ENCODE results near the gene BATF2. TPM values are rescaled to one million over a fixed set of nuclear protein-coding genes. Genes with fewer than 3 reads are reported as not detected.

BATF2 gene
- polyA plus RNA-seq, 5 donors = 3.3 to 4.3 (median 3.9) TPM

- peak; percentile 80 to 82 for DNase-seq
These were observed 25.1 kb downstream of the BATF2 start, which contains the start of gene MAJIN for GRCh38 chr11:64971421-64972233. Gene MAJIN, minus strand, starts transcription at chr11:64972108. Its CDS starts 12,703 bp downstream, at chr11:64959405.

- DNase-seq = no peak
These were observed 26.0 kb downstream of the BATF2 start for GRCh38 chr11:64970731-64971151.

GRCh38 chr11:64969209-64969608, 27.6 kb downstream of the BATF2 start:
- DNase-seq = no peak

- no peak for DNase-seq
These were observed 29.4 kb downstream of the BATF2 start for GRCh38 chr11:64967375-64967774.

GRCh38 chr11:64963072-64963631, 33.6 kb downstream of the BATF2 start:
- no peak for DNase-seq

- no peak for DNase-seq
These were observed 36.1 kb downstream of the BATF2 start for GRCh38 chr11:64960719-64961118.

- no peak for DNase-seq
These were observed 37.3 kb downstream of the BATF2 start for GRCh38 chr11:64959498-64959897.

- DNase-seq = no peak
These were observed 42.6 kb downstream of the BATF2 start for GRCh38 chr11:64954201-64954600.

- no peak for DNase-seq
These were observed 45.2 kb downstream of the BATF2 start for GRCh38 chr11:64951529-64951928.

- no peak for DNase-seq
These were observed 49.5 kb downstream of the BATF2 start for GRCh38 chr11:64947208-64947814.

Other genes with a start within 250 kb of the BATF2 start
- gene PYGM, start 237.0 kb downstream of the BATF2 start, polyA plus RNA-seq (ENCODE audit: insufficient read depth in 1 of 5, insufficient read length in 5 of 5, low replicate concordance in 1 of 5) = 10 to 100 TPM in 1 of 5 donors, 1 to 10 TPM in 4; 1.7 to 12.9 (median 2.7) TPM
- 100 to 1,000 TPM; 394 to 497 (median 409) TPM for gene SF1, start 218.4 kb downstream of the BATF2 start, polyA plus RNA-seq (ENCODE audit: insufficient read depth in 1 of 5, insufficient read length in 5 of 5, low replicate concordance in 1 of 5)
- 10 to 100 TPM; 31.6 to 46.6 (median 42.1) TPM for gene MAP4K2, start 193.8 kb downstream of the BATF2 start, polyA plus RNA-seq (ENCODE audit: insufficient read depth in 1 of 5, insufficient read length in 5 of 5, low replicate concordance in 1 of 5)
- 10 to 100 TPM; 30.3 to 48.5 (median 37.1) TPM for gene MEN1, start 186.4 kb downstream of the BATF2 start, polyA plus RNA-seq (ENCODE audit: insufficient read depth in 1 of 5, insufficient read length in 5 of 5, low replicate concordance in 1 of 5)
- 1 to 10 TPM; 5.6 to 10.0 (median 8.5) TPM for gene CDC42BPG, start 152.3 kb downstream of the BATF2 start, polyA plus RNA-seq (ENCODE audit: insufficient read depth in 1 of 5, insufficient read length in 5 of 5, low replicate concordance in 1 of 5)
- gene EHD1, start 118.3 kb downstream of the BATF2 start, polyA plus RNA-seq (ENCODE audit: insufficient read depth in 1 of 5, insufficient read length in 5 of 5, low replicate concordance in 1 of 5) = 10 to 100 TPM; 38.4 to 65.5 (median 49.2) TPM
- gene ATG2A, start 79.8 kb downstream of the BATF2 start, polyA plus RNA-seq (ENCODE audit: insufficient read depth in 1 of 5, insufficient read length in 5 of 5, low replicate concordance in 1 of 5) = 10 to 100 TPM; 10.3 to 25.1 (median 15.9) TPM
- 10 to 100 TPM; 10.4 to 18.2 (median 13.5) TPM for gene PPP2R5B, start 72.3 kb downstream of the BATF2 start, polyA plus RNA-seq (ENCODE audit: insufficient read depth in 1 of 5, insufficient read length in 5 of 5, low replicate concordance in 1 of 5)
- gene GPHA2, start 61.1 kb downstream of the BATF2 start, polyA plus RNA-seq (ENCODE audit: insufficient read depth in 1 of 5, insufficient read length in 5 of 5, low replicate concordance in 1 of 5) = under 1 TPM in 3 of 5 donors, not detected in 2; 0.15 to 0.27 (median 0.24) TPM
- not detected for gene MAJIN, start 24.9 kb downstream of the BATF2 start, polyA plus RNA-seq (ENCODE audit: insufficient read depth in 1 of 5, insufficient read length in 5 of 5, low replicate concordance in 1 of 5)
- gene ARL2, start 17.2 kb upstream of the BATF2 start, polyA plus RNA-seq (ENCODE audit: insufficient read depth in 1 of 5, insufficient read length in 5 of 5, low replicate concordance in 1 of 5) = 10 to 100 TPM; 39.1 to 77.6 (median 48.9) TPM
- 10 to 100 TPM; 19.8 to 29.3 (median 24.4) TPM for gene SNX15, start 30.5 kb upstream of the BATF2 start, polyA plus RNA-seq (ENCODE audit: insufficient read depth in 1 of 5, insufficient read length in 5 of 5, low replicate concordance in 1 of 5)
- gene SAC3D1, start 44.2 kb upstream of the BATF2 start, polyA plus RNA-seq (ENCODE audit: insufficient read depth in 1 of 5, insufficient read length in 5 of 5, low replicate concordance in 1 of 5) = 10 to 100 TPM in 3 of 5 donors, 1 to 10 TPM in 2; 8.9 to 16.8 (median 10.4) TPM
- gene NAALADL1, start 61.6 kb upstream of the BATF2 start, polyA plus RNA-seq (ENCODE audit: insufficient read depth in 1 of 5, insufficient read length in 5 of 5, low replicate concordance in 1 of 5) = 10 to 100 TPM; 12.0 to 21.2 (median 16.5) TPM
- gene CDCA5, start 87.1 kb upstream of the BATF2 start, polyA plus RNA-seq (ENCODE audit: insufficient read depth in 1 of 5, insufficient read length in 5 of 5, low replicate concordance in 1 of 5) = 10 to 100 TPM; 12.9 to 25.1 (median 17.9) TPM
- gene ZFPL1, start 87.3 kb upstream of the BATF2 start, polyA plus RNA-seq (ENCODE audit: insufficient read depth in 1 of 5, insufficient read length in 5 of 5, low replicate concordance in 1 of 5) = 10 to 100 TPM; 23.5 to 35.3 (median 29.7) TPM
- gene VPS51, start 99.2 kb upstream of the BATF2 start, polyA plus RNA-seq (ENCODE audit: insufficient read depth in 1 of 5, insufficient read length in 5 of 5, low replicate concordance in 1 of 5) = 100 to 1,000 TPM in 2 of 5 donors, 10 to 100 TPM in 3; 84.5 to 148 (median 99.6) TPM
- gene TM7SF2, start 114.9 kb upstream of the BATF2 start, polyA plus RNA-seq (ENCODE audit: insufficient read depth in 1 of 5, insufficient read length in 5 of 5, low replicate concordance in 1 of 5) = 10 to 100 TPM; 18.0 to 27.0 (median 20.6) TPM
- gene ZNHIT2, start 120.7 kb upstream of the BATF2 start, polyA plus RNA-seq (ENCODE audit: insufficient read depth in 1 of 5, insufficient read length in 5 of 5, low replicate concordance in 1 of 5) = 1 to 10 TPM; 3.7 to 9.9 (median 4.5) TPM
- gene FAU, start 125.2 kb upstream of the BATF2 start, polyA plus RNA-seq (ENCODE audit: insufficient read depth in 1 of 5, insufficient read length in 5 of 5, low replicate concordance in 1 of 5) = 1,000 to 10,000 TPM in 1 of 5 donors, 100 to 1,000 TPM in 4; 725 to 1,079 (median 855) TPM
- 10 to 100 TPM; 40.7 to 48.7 (median 43.5) TPM for gene MRPL49, start 125.3 kb upstream of the BATF2 start, polyA plus RNA-seq (ENCODE audit: insufficient read depth in 1 of 5, insufficient read length in 5 of 5, low replicate concordance in 1 of 5)
- 10 to 100 TPM; 39.1 to 50.0 (median 49.1) TPM for gene SYVN1, start 137.5 kb upstream of the BATF2 start, polyA plus RNA-seq (ENCODE audit: insufficient read depth in 1 of 5, insufficient read length in 5 of 5, low replicate concordance in 1 of 5)
- under 1 TPM in 1 of 5 donors, not detected in 4; 0.10 TPM for gene SPDYC, start 173.3 kb upstream of the BATF2 start, polyA plus RNA-seq (ENCODE audit: insufficient read depth in 1 of 5, insufficient read length in 5 of 5, low replicate concordance in 1 of 5)
- 100 to 1,000 TPM in 1 of 5 donors, 10 to 100 TPM in 4; 60.7 to 100 (median 86.2) TPM for gene CAPN1, start 185.0 kb upstream of the BATF2 start, polyA plus RNA-seq (ENCODE audit: insufficient read depth in 1 of 5, insufficient read length in 5 of 5, low replicate concordance in 1 of 5)